ENCODE measurements around the gene TRIM65.

TRIM65 gene

DNA sequence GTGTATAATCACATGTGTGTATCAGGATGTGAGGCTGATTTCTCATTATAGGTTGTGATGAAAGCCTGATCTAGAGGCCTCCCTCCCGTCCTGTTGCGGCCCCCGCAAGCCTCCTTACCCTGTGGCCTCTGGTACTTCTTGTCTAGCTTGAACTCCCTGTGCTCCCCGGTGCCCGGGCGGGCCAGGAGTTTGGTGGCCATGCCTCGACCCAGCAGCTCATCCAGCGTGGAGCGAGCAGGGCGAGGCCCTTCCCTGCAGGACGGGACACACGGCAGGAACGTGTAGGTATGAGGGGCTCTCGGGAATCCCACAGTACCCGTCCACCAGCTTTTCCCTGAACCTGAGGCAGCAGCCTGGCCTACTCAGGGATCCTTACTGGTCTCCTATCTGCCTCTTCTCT is 29.2 kb upstream of the TRIM65 start:
- Histone ChIP-seq H2BK5ac (ENCODE audit: low read depth, low read length, poor library complexity, severe bottlenecking) (no peak overlapping the region), H3K9me3 (ENCODE audit: control insufficient read depth, low read length) (no peaks in the 10 kb centered on the region), H3K36me3 (ENCODE audit: control insufficient read depth in 1 of 2, insufficient read depth in 2 of 2, low read depth in 1 of 2, low read length in 2 of 2) (peaks cover 24 to 46% of the 10 kb centered on the region in 2 experiments), H4K91ac (ENCODE audit: low read length) (no peak overlapping the region), H2BK15ac (ENCODE audit: low read depth, poor library complexity, severe bottlenecking) (no peak overlapping the region), H2BK120ac (ENCODE audit: low read depth, low read length) (no peak overlapping the region), H3K18ac (ENCODE audit: low read depth in 1 of 2, low read length in 2 of 2) (no peak overlapping the region), H3K4ac (ENCODE audit: low read depth in 1 of 2, low read length in 2 of 2) (no peak overlapping the region), H3K14ac (ENCODE audit: low read length in 2 of 2) (no peak overlapping the region), H3K4me3 (ENCODE audit: insufficient read depth in 1 of 2, low read depth in 1 of 2, low read length in 2 of 2) (no peak overlapping the region), H3K4me2 (ENCODE audit: low read length, poor library complexity, severe bottlenecking) (no peak overlapping the region), H2AFZ (ENCODE audit: low read depth, low read length) (no peak overlapping the region), H4K8ac (ENCODE audit: low read length) (no peak overlapping the region), H3K9ac (ENCODE audit: low read length) (no peak overlapping the region), H3K23ac (ENCODE audit: low read length in 2 of 2) (no peak overlapping the region), H2AK5ac (ENCODE audit: low read length, severe bottlenecking) (no peak overlapping the region), H3K4me1 (ENCODE audit: control insufficient read depth, insufficient read depth, low read depth, low read length) (no peaks in the 10 kb centered on the region), H2BK12ac (ENCODE audit: low read length in 2 of 2) (no peak overlapping the region), H3K79me1 (replicated peaks; ENCODE audit: low read length, poor library complexity, severe bottlenecking) (no peaks in the 10 kb centered on the region), H3K27me3 (ENCODE audit: control insufficient read depth in 1 of 2, insufficient read depth in 1 of 2, low read length in 2 of 2) (no peaks in the 10 kb centered on the region), H3K27ac (ENCODE audit: low read length, poor library complexity, severe bottlenecking) (no peak overlapping the region)
- no peak for DNase-seq
- 97% methylated on average over 15 of the region's 15 CpGs for WGBS

- H2BK5ac ChIP-seq (ENCODE audit: low read depth, low read length, poor library complexity, severe bottlenecking), result no peak overlapping the region
- no peak for DNase-seq
- H3K4me1 ChIP-seq (ENCODE audit: control insufficient read depth, insufficient read depth, low read depth, low read length), result peaks cover under 1% of the 10 kb centered on the region
- peaks cover 25 to 45% of the 10 kb centered on the region in 2 experiments for H3K36me3 ChIP-seq (ENCODE audit: control insufficient read depth in 1 of 2, insufficient read depth in 2 of 2, low read depth in 1 of 2, low read length in 2 of 2)
- H2BK15ac ChIP-seq (ENCODE audit: low read depth, poor library complexity, severe bottlenecking), result no peak overlapping the region
- H3K27ac ChIP-seq (ENCODE audit: low read length, poor library complexity, severe bottlenecking), result no peak overlapping the region
- no peak overlapping the region for H3K9ac ChIP-seq (ENCODE audit: low read length)
- H3K4me2 ChIP-seq (ENCODE audit: low read length, poor library complexity, severe bottlenecking), result no peak overlapping the region
- H3K18ac ChIP-seq (ENCODE audit: low read depth in 1 of 2, low read length in 2 of 2), result no peak overlapping the region
- no peak overlapping the region for H3K23ac ChIP-seq (ENCODE audit: low read length in 2 of 2)
- no peak overlapping the region for H2BK12ac ChIP-seq (ENCODE audit: low read length in 2 of 2)
- no peak overlapping the region for H4K91ac ChIP-seq (ENCODE audit: low read length)
- no peaks in the 10 kb centered on the region for H3K9me3 ChIP-seq (ENCODE audit: control insufficient read depth, low read length)
- H2AFZ ChIP-seq (ENCODE audit: low read depth, low read length), result no peak overlapping the region
- 96% methylated on average over 10 of the region's 11 CpGs for WGBS
- H2BK120ac ChIP-seq (ENCODE audit: low read depth, low read length), result no peak overlapping the region
- H4K8ac ChIP-seq (ENCODE audit: low read length), result no peak overlapping the region
- no peak overlapping the region for H3K4ac ChIP-seq (ENCODE audit: low read depth in 1 of 2, low read length in 2 of 2)
- H2AK5ac ChIP-seq (ENCODE audit: low read length, severe bottlenecking), result no peak overlapping the region
- no peak overlapping the region for H3K14ac ChIP-seq (ENCODE audit: low read length in 2 of 2)
- H3K27me3 ChIP-seq (ENCODE audit: control insufficient read depth in 1 of 2, insufficient read depth in 1 of 2, low read length in 2 of 2), result no peaks in the 10 kb centered on the region
- H3K79me1 ChIP-seq (replicated peaks; ENCODE audit: low read length, poor library complexity, severe bottlenecking), result no peaks in the 10 kb centered on the region
- H3K4me3 ChIP-seq (ENCODE audit: insufficient read depth in 1 of 2, low read depth in 1 of 2, low read length in 2 of 2), result no peak overlapping the region
Measured at GRCh38 chr17:75925103-75925502, 28.4 kb upstream of the TRIM65 start.

- no peak overlapping the region for H3K14ac ChIP-seq (ENCODE audit: low read length in 2 of 2)
- H3K27me3 ChIP-seq (ENCODE audit: control insufficient read depth in 1 of 2, insufficient read depth in 1 of 2, low read length in 2 of 2), result no peaks in the 10 kb centered on the region
- 97% methylated on average over 19 of the region's 19 CpGs for WGBS
- peaks cover 4% of the 10 kb centered on the region for H3K4me1 ChIP-seq (ENCODE audit: control insufficient read depth, insufficient read depth, low read depth, low read length)
- no peak overlapping the region for H3K23ac ChIP-seq (ENCODE audit: low read length in 2 of 2)
- H2AFZ ChIP-seq (ENCODE audit: low read depth, low read length), result peak overlapping the region; percentile 39
- peaks cover 34 to 55% of the 10 kb centered on the region in 2 experiments for H3K36me3 ChIP-seq (ENCODE audit: control insufficient read depth in 1 of 2, insufficient read depth in 2 of 2, low read depth in 1 of 2, low read length in 2 of 2)
- H4K91ac ChIP-seq (ENCODE audit: low read length), result no peak overlapping the region
- DNase-seq, result no peak
- no peak overlapping the region for H3K18ac ChIP-seq (ENCODE audit: low read depth in 1 of 2, low read length in 2 of 2)
- H2BK120ac ChIP-seq (ENCODE audit: low read depth, low read length), result no peak overlapping the region
- H3K9ac ChIP-seq (ENCODE audit: low read length), result no peak overlapping the region
- no peaks in the 10 kb centered on the region for H3K9me3 ChIP-seq (ENCODE audit: control insufficient read depth, low read length)
- H3K4ac ChIP-seq (ENCODE audit: low read depth in 1 of 2, low read length in 2 of 2), result no peak overlapping the region
- no peaks in the 10 kb centered on the region for H3K79me1 ChIP-seq (replicated peaks; ENCODE audit: low read length, poor library complexity, severe bottlenecking)
- H2AK5ac ChIP-seq (ENCODE audit: low read length, severe bottlenecking), result no peak overlapping the region
- H3K4me3 ChIP-seq (ENCODE audit: insufficient read depth in 1 of 2, low read depth in 1 of 2, low read length in 2 of 2), result no peak overlapping the region
- no peak overlapping the region for H4K8ac ChIP-seq (ENCODE audit: low read length)
- H2BK12ac ChIP-seq (ENCODE audit: low read length in 2 of 2), result no peak overlapping the region
- H3K27ac ChIP-seq (ENCODE audit: low read length, poor library complexity, severe bottlenecking), result no peak overlapping the region
- no peak overlapping the region for H3K4me2 ChIP-seq (ENCODE audit: low read length, poor library complexity, severe bottlenecking)
- H2BK15ac ChIP-seq (ENCODE audit: low read depth, poor library complexity, severe bottlenecking), result no peak overlapping the region
- no peak overlapping the region for H2BK5ac ChIP-seq (ENCODE audit: low read depth, low read length, poor library complexity, severe bottlenecking)
Measured at GRCh38 chr17:75922963-75923874, 26.5 kb upstream of the TRIM65 start.

DNA sequence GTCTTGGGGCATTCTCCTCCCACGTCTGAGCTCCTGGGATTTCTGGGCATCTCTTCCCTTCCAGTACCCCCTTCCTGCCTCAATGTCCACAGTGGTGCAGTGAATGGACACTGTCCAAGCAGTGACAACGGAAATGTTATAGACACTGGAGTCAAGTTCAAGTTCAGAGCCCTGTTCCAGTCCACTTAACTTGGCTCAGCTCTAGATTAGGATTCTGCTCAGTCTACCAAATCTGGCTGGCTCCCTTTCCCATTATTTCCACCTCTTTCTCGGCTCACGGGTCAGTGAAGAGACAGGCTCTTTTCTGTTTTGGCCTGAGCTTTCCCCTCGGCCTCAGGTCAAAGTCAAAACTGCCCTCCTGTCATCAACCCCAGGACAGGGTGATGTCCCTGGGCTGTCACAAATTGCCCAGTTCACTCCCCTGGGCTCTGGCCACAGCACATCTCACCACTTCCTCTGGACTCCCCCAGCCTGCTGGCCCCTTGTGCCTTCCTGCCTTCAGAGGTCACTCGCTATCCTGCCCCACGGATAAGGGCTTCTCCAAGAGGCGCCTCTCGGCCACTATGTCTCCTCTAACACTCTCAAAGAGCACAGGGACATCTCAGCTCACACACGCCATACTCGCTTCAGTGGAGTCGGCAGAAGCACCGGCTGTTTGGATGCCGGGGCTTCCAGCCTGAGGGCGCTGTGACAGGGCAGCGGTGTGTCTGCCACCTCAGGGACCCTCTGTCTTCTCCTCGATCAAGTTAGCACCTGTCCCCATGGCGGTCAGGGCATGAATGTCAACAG is 25.6 kb upstream of the TRIM65 start:
- H2BK5ac ChIP-seq (ENCODE audit: low read depth, low read length, poor library complexity, severe bottlenecking), result no peak overlapping the region
- no peak overlapping the region for H2BK12ac ChIP-seq (ENCODE audit: low read length in 2 of 2)
- H3K14ac ChIP-seq (ENCODE audit: low read length in 2 of 2), result no peak overlapping the region
- no peak overlapping the region for H3K9ac ChIP-seq (ENCODE audit: low read length)
- no peak overlapping the region for H3K4me2 ChIP-seq (ENCODE audit: low read length, poor library complexity, severe bottlenecking)
- no peak overlapping the region for H3K4ac ChIP-seq (ENCODE audit: low read depth in 1 of 2, low read length in 2 of 2)
- no peak overlapping the region for H2AFZ ChIP-seq (ENCODE audit: low read depth, low read length)
- no peak overlapping the region for H3K4me3 ChIP-seq (ENCODE audit: insufficient read depth in 1 of 2, low read depth in 1 of 2, low read length in 2 of 2)
- no peak overlapping the region for H3K23ac ChIP-seq (ENCODE audit: low read length in 2 of 2)
- H2BK15ac ChIP-seq (ENCODE audit: low read depth, poor library complexity, severe bottlenecking), result no peak overlapping the region
- no peak overlapping the region for H2BK120ac ChIP-seq (ENCODE audit: low read depth, low read length)
- 89% methylated on average over 18 of the region's 18 CpGs for WGBS
- H3K4me1 ChIP-seq (ENCODE audit: control insufficient read depth, insufficient read depth, low read depth, low read length), result peaks cover 4% of the 10 kb centered on the region
- H4K91ac ChIP-seq (ENCODE audit: low read length), result no peak overlapping the region
- peaks cover 42 to 52% of the 10 kb centered on the region in 2 experiments for H3K36me3 ChIP-seq (ENCODE audit: control insufficient read depth in 1 of 2, insufficient read depth in 2 of 2, low read depth in 1 of 2, low read length in 2 of 2)
- H3K18ac ChIP-seq (ENCODE audit: low read depth in 1 of 2, low read length in 2 of 2), result no peak overlapping the region
- no peaks in the 10 kb centered on the region for H3K27me3 ChIP-seq (ENCODE audit: control insufficient read depth in 1 of 2, insufficient read depth in 1 of 2, low read length in 2 of 2)
- H3K27ac ChIP-seq (ENCODE audit: low read length, poor library complexity, severe bottlenecking), result no peak overlapping the region
- no peak overlapping the region for H2AK5ac ChIP-seq (ENCODE audit: low read length, severe bottlenecking)
- no peaks in the 10 kb centered on the region for H3K79me1 ChIP-seq (replicated peaks; ENCODE audit: low read length, poor library complexity, severe bottlenecking)
- no peak overlapping the region for H4K8ac ChIP-seq (ENCODE audit: low read length)
- no peak for DNase-seq
- no peaks in the 10 kb centered on the region for H3K9me3 ChIP-seq (ENCODE audit: control insufficient read depth, low read length)
